HEK293 (cell line): ENCODE results near the gene GOPC.

ENCODE experiments used
- ATF2 ChIP-seq: fragments of 450-650 bp; formaldehyde crosslinking; IDR thresholded peaks from 2 replicates; pipeline ENCODE4 v1.5.1; 2016; ENCODE audit warnings: missing biosample characterization, missing genetic modification characterization, low read depth
- PATZ1 ChIP-seq: fragments of 450-650 bp; formaldehyde crosslinking; IDR thresholded peaks from 2 replicates; pipeline ENCODE4 v1.5.1; 2016; ENCODE audit warnings: missing biosample characterization, missing genetic modification characterization
- YY1 ChIP-seq: fragments of 450-650 bp; formaldehyde crosslinking; IDR thresholded peaks from 2 replicates; pipeline ENCODE4 v1.5.1; 2018; ENCODE audit warnings: missing biosample characterization, missing genetic modification characterization
- ZBTB8A ChIP-seq: fragments of 450-650 bp; formaldehyde crosslinking; IDR thresholded peaks from 2 replicates; pipeline ENCODE4 v1.5.1; 2016; ENCODE audit warnings: missing biosample characterization, missing genetic modification characterization
- ZFP37 ChIP-seq: fragments of 450-650 bp; formaldehyde crosslinking; IDR thresholded peaks from 2 replicates; pipeline ENCODE4 v1.5.1; 2016; ENCODE audit warnings: missing biosample characterization, missing genetic modification characterization
- ZNF157 ChIP-seq: fragments of 450-650 bp; formaldehyde crosslinking; IDR thresholded peaks from 2 replicates; pipeline ENCODE4 v1.5.1; 2016; ENCODE audit warnings: missing biosample characterization, missing genetic modification characterization
- ZNF449 ChIP-seq: fragments of 450-650 bp; formaldehyde crosslinking; IDR thresholded peaks from 2 replicates; pipeline ENCODE4 v1.5.1; 2017; ENCODE audit warnings: missing biosample characterization, mild to moderate bottlenecking, missing genetic modification characterization, moderate library complexity
- ZNF501 ChIP-seq: fragments of 450-650 bp; formaldehyde crosslinking; IDR thresholded peaks from 2 replicates; pipeline ENCODE4 v1.5.1; 2016; ENCODE audit warnings: missing biosample characterization, missing genetic modification characterization
- ZNF707 ChIP-seq: fragments of 450-650 bp; formaldehyde crosslinking; IDR thresholded peaks from 2 replicates; pipeline ENCODE4 v1.5.1; 2016; ENCODE audit warnings: missing biosample characterization, missing genetic modification characterization
- ZNF76 ChIP-seq: fragments of 450-650 bp; formaldehyde crosslinking; IDR thresholded peaks from 2 replicates; pipeline ENCODE4; 2016; ENCODE audit warnings: low read depth, missing biosample characterization, missing genetic modification characterization, borderline replicate concordance
- ZNF768 ChIP-seq: fragments of 450-650 bp; formaldehyde crosslinking; IDR thresholded peaks from 2 replicates; pipeline ENCODE4 v1.5.1; 2018; ENCODE audit warnings: missing biosample characterization, mild to moderate bottlenecking, missing genetic modification characterization
- ZSCAN30 ChIP-seq: fragments of 450-650 bp; IDR thresholded peaks from 2 replicates; pipeline ENCODE4 v1.5.1; 2018; ENCODE audit warnings: missing biosample characterization, mild to moderate bottlenecking, missing genetic modification characterization, moderate library complexity
- TF ChIP-seq, protein P1 (sequence below): fragments of 450-650 bp; formaldehyde crosslinking; IDR thresholded peaks from 2 replicates; pipeline ENCODE4 v1.5.1; 2016; ENCODE audit warnings: missing biosample characterization, missing genetic modification characterization
- TF ChIP-seq, protein P2 (sequence below): fragments of 450-650 bp; formaldehyde crosslinking; IDR thresholded peaks from 2 replicates; pipeline ENCODE4 v1.5.1; 2016; ENCODE audit warnings: missing biosample characterization, missing genetic modification characterization

- TF ChIP-seq, protein P1, sequence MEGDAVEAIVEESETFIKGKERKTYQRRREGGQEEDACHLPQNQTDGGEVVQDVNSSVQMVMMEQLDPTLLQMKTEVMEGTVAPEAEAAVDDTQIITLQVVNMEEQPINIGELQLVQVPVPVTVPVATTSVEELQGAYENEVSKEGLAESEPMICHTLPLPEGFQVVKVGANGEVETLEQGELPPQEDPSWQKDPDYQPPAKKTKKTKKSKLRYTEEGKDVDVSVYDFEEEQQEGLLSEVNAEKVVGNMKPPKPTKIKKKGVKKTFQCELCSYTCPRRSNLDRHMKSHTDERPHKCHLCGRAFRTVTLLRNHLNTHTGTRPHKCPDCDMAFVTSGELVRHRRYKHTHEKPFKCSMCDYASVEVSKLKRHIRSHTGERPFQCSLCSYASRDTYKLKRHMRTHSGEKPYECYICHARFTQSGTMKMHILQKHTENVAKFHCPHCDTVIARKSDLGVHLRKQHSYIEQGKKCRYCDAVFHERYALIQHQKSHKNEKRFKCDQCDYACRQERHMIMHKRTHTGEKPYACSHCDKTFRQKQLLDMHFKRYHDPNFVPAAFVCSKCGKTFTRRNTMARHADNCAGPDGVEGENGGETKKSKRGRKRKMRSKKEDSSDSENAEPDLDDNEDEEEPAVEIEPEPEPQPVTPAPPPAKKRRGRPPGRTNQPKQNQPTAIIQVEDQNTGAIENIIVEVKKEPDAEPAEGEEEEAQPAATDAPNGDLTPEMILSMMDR (tag by site-specific recombination) = no peak
- no peak for TF ChIP-seq ZBTB8A
- no peak for TF ChIP-seq ZNF157 (tag by site-specific recombination)
- TF ChIP-seq ZNF707 (tag by site-specific recombination) = no peak
- TF ChIP-seq ATF2 = no peak
- TF ChIP-seq YY1 (tag by site-specific recombination) = no peak
- TF ChIP-seq ZFP37 = no peak
- TF ChIP-seq ZNF768 (tag by site-specific recombination) = no peak
- TF ChIP-seq ZSCAN30 (tag by site-specific recombination) = no peak
- TF ChIP-seq, protein P2, sequence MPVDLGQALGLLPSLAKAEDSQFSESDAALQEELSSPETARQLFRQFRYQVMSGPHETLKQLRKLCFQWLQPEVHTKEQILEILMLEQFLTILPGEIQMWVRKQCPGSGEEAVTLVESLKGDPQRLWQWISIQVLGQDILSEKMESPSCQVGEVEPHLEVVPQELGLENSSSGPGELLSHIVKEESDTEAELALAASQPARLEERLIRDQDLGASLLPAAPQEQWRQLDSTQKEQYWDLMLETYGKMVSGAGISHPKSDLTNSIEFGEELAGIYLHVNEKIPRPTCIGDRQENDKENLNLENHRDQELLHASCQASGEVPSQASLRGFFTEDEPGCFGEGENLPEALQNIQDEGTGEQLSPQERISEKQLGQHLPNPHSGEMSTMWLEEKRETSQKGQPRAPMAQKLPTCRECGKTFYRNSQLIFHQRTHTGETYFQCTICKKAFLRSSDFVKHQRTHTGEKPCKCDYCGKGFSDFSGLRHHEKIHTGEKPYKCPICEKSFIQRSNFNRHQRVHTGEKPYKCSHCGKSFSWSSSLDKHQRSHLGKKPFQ (tag by site-specific recombination) = no peak
- no peak for TF ChIP-seq ZNF501 (tag by site-specific recombination)
- TF ChIP-seq ZNF76 (tag by site-specific recombination) = no peak
- TF ChIP-seq ZNF449 (tag by site-specific recombination) = no peak
- TF ChIP-seq PATZ1 = no peak
These were observed 52.7 kb downstream of the GOPC start for GRCh38 chr6:117549611-117550010.
